HG03342 (cell line): Measurements from ENCODE around the gene DDIT4.

Experiments used
- ATAC-seq: cut with Tn5 transposase; IDR thresholded peaks from one replicate; pipeline ENCODE4 v1.9.1; 2021; ENCODE audit warnings: mild to moderate bottlenecking, moderate library complexity; ENCODE audit not compliant: unreplicated experiment

The DDIT4 gene

DNA sequence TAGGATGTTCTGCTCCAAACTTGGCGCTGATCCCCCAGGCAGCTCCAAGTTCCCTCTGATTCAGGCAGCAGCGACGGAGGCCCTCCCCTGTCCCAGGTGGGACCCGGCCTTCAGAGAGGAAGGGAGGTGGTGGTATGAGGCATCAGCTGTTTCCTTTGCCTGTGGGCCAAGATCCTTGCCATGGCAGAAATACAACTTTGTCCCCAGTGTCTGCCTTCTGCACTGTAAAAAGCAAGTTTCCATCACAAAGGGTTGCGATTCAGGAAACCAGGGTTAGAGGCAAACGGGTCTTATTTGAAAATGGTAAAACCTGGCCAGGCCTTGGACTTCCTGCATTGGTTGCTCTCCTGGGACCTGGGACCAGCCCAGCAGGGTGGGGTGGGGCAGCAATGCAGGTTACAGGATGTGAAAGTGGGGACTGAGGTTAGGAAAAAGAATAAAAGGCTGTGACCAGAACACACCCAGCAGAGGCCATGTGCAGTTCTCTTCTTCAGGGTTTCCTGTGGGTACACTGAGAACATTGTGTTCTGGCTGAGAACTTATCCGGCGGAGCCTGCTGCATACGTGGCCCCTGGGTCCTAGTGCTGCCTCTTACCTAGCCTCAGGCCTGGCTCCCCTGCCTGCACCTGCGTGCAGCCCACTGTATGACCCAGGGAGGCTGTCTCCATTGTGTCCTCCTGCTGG, 25.1 kb upstream of the DDIT4 start:
- peak; percentile 86 for ATAC-seq

DNA sequence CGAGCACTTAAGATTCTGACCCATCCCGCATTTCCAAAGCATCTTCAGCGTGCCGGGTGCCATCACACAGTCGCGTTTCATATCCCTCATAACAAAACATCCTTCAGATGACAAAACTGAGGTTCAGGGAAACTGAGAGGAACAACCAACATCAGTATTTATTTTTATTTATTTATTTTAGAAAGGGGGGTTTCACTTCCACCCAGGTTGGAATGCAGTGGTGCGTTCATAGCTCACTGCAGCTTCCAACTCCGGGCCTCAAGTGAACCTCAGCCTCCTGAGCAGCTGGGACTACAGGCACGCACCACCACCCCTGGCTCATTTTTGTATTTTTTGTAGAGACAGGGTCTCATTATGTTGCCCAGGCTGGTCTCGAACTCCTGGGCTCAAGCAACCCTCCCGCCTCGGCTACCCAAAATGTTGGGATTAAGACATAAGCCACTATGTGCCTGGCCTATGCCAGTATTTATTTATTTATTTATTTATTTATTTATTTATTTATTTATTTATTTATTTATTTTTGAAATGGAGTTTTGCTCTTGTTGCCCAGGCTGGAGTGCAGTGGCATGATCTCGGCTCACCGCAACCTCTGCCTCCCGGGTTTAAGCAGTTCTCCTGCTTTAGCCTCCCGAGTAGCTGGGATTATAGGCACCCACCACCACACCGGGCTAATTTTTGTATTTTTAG, 24.4 kb upstream of the DDIT4 start:
- peak; percentile 28 for ATAC-seq

DNA sequence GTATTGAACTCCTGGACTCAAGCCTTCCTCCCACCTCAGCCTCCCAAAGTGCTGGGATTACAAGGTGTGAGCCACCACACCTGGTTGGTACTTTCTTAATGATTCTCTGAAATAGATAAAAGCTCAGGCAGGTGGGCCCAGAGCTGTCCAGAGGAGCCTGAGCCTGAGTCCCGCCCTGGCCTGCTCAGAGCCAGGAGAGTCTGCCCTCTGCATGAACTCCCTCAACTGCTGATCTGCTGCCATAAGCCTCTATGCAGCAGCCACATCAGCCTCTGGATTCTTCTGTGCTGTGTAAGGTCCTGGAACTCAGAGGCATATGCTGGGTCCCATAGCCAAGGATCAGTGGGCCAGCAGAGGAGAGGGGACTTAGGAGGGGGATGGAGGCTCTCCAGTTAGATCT, 23.1 kb upstream of the DDIT4 start:
- ATAC-seq: no peak

DNA sequence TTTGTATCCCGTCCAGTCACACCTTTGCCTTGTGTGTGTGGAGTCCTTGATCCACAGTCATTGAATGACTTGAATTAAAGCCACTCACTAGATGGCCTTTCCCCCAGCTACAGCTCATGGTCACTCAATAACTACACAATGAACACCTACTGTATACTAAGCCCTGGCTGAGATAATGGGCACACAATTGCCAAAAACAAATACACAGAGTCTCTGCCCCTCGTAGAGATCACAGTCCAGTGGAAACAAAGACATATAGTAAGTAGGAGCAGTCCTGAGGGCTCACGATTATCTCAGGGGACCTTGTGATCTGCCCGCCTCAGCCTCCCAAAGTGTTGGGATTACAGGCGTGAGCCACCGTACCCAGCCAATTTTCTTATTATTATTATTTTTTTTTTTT, 22.1 kb upstream of the DDIT4 start:
- no peak for ATAC-seq

DNA sequence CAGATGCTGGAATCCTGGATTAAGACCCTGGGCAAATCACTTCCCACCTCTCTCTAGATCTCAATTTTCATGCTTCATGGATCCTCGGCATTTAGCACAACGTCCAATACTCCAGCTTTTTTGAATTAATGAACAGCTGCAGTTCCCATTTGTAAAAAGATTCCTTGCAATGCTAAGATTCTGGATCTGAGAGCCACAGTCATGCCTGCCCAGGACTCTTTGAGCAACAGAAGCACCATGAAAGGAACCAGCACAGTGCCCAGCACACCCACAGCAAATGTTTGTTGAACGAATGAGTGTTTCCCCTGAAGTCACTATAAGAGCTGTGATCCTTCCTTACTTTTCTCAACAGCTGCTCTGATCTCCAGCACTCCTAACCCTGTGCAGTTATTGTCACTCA, 20.8 kb upstream of the DDIT4 start:
- ATAC-seq: no peak

DNA sequence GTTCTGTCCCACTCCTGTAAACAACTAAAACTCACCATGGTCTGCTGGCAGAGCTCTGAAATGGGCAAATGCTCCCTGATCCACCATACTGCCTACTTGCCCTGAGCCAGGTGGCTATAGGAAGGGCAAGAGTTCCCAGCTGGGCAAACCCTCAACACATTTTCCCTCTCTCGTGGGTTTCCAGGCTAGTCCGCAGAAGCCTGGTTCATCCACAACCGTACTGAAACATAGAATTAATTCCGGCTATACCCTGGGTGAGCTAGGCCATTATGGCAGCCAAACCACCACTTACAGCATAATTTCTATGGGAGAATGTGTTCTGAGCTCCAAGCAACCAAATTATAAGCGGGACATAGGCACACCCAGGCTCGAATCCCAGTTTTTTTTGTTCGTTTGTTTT, 20.1 kb upstream of the DDIT4 start:
- no peak for ATAC-seq

DNA sequence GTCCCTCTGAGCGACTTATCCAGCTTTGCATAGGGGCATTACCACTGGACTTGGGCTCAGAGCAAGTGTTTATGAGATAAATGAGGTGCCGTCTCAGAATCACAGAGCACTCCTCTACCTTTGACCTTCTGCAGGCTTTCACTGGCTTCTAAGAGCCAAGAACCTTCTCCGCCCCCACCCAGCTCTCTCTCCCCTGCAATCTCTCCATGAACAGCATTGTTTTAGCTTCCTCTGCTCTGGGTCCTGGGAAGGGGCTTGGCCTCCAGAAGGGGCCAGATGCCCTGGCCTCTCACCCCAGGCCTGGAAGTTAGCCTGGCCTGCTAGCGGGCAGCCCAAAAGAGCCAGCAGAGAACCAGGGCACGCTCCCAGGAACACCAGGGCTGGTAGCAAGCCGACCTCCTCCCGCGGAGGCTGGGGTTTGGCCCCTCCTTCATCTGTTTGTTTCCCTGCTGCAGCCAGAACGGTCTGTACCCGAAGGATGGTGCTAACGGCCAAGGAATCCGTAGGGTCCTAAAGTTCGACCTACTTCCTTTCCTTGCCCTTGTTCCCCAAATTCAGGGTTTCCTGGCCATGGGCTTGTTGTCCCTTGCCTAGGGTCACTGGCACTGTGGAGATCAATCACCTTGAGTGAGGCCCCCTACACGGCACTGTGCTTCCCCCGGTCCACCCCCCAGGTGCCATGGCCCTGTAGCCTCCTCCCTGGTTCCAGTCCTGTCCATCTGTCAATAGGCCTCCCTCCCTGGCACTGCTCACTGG, 18.7 kb upstream of the DDIT4 start:
- no peak for ATAC-seq

DNA sequence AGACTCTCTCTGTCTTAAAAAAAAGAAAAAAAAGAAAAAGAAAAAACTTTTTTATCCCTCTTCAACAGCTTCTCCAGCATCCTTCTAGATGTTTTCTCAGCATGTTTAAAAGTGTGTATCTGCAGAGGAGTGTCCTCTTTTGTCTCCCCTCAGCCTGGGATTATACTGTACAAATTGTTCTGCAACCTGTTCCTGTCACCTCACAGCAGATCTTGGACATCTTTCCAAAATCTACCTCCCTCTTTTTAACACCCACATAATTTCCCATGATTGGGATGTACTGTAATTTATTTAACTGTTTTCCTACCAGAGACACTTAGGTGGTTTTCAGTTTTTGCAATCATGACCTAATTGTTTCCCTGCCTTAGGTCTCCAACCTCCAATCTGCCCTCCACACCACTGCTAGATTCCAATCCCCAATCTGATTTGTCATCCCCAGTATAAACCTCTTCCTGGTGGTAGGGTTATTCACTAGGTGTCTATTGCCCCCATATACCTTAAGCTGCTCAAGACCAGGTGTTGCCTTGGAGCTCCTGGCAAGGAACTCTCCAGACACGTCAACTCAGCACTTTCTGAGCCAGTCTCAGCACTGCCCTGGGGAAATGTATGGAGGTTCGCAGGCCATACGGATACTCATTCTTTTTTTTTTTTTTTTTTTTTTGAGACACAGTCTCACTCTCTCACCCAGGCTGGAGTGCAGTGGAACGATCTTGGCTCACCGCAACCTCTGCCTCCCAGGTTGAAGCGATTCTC, 17.6 kb upstream of the DDIT4 start:
- ATAC-seq: no peak

DNA sequence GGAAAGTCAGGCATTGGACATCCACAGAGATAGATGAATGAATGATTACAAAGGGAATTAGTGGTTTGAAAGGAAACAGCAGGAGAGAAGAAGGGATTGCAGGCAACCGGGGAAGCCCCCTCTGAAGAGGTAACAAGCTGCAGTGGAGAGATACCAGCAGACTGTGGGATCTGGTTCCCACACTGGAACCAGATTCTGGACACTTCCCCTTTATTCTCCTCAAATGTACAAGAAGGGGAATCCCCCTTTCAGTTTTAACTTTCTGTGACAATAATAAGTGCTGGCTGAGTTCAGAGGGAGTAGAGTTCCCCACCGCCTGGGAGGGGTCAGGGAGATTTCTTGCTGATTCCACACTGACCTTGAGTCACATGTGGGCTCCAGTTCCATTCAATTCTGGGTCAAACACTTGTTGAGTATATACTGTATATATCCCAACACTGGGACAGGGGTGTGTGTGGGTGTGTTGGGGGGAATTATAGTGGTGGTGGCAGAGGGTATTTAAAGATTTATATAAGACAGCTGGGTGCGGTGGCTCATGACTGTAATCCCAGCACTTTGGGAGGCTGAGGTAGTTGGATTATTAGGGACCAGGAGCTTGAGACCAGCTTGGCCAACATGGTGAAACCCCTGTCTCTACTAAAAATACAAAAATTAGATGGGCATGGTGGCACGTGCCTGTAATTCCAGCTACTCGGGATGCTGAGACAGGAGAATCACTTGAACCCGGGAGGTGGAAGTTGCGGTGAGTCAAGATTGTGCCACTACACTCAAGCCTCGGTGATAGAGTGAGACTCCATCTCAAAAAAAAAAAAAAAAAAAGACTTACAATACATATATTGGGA, 16.5 kb upstream of the DDIT4 start:
- no peak for ATAC-seq

DNA sequence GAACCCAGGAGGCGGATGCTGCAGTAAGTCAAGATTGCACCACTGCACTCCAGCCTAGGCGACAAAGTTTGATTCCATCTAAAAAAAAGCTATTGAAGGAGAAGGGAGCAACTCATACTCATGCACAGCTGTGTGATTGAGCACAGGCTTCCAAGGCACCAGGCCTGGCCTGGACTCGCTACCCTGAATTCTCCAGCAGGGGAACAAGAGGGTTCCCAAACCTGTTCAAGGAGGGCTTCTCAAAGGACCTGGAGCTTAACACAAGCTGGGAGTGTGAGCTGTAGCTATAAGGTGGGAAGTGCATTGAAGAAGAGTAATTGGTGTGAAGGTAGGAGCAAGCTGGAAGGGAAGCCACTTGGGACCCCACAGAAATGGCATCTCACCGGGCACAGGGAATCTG, 15.1 kb upstream of the DDIT4 start:
- ATAC-seq: no peak

DNA sequence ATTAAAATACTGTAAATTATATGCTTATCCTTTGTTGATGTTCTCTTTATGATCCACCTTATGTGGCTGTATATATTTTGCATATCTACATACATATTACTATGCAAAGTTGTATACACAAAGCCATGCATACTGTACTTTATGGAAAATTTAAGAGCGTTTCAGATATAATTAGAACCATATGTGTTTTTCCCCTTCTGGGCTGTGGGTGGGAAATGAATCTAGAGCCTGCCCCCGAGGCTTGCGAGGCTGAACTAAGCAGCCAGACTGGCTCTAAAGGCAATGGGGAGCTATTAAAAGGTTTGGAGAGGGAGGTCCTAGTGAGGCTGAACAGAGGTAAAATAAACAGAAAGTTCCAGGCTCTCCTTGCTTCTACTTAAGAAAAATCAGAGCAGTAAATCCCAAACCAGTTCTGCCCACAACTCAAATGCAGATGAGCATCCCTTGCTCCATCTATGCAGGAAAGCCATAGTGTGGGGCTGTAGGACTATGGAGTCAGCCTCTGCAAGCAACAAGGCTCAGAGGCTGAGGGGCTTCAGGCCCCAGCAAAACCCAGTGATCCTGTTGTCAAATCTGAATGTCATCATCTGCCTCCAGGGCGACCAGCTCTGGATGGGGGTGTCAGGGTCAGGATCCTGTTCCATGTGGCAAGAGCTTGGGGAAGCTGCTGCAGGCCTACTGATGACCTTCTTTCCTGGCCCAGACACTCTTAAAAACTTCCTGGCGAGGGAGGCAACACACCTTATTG, 14.1 kb upstream of the DDIT4 start:
- ATAC-seq: no peak

DNA sequence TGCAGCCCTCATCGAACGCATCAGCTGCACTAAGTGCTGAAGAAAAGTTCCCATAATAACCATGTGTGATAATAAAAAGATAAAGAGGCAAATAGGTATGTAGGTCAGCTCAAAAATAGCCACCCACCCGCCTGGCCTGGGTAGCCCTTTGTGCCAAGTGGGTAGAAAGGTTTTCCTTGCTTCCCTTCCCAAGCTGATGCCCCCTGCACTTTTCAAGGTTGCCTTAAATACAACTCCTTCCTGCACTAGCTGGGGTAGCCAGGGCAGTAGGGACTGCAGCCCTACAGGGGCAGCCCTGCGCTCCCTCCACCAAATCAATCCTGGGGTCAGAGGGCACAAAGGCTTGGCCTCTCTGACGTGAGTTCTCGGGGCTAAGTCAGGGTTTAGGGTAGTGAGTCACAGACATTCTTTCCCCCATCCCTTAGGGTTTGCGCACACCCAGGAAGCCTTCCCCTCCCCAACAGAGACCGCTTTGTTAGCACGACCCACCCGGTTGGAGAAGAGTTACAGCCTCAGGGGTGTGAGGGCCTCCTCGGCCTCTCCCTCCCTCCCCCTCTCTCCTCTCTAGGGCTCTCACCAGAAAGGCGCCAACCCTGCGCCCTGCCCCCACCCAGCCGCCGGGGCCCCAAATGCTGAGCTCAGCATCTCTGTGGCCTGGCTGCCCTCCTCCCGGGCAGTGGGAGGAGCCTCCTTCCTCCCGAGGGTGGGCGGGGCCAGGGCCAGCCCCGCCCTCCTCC, 13.3 kb upstream of the DDIT4 start:
- ATAC-seq: peak; percentile 52

DNA sequence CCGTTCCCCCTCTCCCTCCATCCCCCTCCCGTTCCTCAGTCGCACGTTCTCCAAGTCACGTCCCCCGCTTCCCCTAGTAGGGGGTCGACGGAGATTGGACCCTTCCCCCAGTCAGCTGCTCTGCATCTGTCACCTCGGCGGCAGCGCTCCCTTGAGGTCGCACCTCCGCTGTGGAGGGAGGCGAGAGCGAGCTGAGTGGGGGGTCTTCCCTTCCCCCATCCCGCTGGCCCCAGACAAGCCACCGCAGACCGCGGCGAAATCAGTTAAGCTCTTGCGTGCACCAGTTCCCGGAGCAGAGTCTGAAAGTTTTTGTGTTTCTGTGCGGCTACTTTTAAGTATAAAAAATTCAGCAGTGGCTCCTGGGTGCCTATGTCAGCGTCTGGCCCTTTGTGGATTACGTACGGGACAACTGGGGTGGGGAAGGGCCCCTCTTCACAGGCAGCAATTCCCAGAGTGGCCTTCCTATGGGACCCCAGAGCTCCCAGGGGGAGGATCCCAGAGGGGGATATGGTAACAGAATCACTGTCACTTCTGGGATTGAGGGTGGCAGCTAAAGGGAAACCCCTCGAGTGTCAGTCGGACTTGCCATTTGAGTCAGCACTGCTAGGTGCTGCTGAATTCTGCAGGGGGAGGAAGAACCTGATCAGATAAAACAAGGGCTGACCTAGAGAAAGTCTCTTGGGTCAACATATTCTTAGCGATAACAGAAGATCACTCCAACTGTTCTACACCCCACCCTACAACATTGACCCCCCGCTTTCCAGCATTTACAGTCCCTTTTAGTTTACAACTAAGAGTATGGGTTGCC, 12.5 kb upstream of the DDIT4 start:
- peak; percentile 57 for ATAC-seq

DNA sequence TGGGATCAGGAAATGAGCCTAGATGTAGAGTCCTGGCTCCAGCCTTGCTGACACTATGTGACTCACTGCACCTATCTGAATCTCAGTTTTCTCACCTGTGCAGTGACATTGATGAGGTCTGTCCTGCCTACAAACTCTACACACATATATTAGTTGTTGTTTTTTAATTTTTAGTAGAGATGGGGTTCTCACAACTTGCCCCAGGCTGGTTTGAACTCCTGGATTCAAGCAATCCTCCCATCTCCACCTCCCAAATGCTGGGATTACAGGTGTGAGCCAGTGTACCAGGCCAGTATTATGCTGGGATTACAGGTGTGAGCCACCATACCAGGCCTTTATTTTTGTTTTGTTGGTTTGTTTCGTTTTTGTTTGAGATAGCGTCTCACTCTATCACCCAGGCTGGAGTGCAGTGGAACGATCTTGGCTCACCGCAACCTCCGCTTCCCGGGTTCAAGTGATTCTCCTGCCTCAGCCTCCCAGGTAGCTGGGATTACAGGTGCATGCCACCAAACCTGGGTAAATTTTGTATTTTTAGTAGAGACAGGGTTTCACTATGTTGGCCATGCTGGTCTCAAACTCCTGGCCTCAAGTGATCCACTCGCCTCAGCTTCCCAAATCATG, 11.8 kb upstream of the DDIT4 start:
- ATAC-seq: peak; percentile 9

DNA sequence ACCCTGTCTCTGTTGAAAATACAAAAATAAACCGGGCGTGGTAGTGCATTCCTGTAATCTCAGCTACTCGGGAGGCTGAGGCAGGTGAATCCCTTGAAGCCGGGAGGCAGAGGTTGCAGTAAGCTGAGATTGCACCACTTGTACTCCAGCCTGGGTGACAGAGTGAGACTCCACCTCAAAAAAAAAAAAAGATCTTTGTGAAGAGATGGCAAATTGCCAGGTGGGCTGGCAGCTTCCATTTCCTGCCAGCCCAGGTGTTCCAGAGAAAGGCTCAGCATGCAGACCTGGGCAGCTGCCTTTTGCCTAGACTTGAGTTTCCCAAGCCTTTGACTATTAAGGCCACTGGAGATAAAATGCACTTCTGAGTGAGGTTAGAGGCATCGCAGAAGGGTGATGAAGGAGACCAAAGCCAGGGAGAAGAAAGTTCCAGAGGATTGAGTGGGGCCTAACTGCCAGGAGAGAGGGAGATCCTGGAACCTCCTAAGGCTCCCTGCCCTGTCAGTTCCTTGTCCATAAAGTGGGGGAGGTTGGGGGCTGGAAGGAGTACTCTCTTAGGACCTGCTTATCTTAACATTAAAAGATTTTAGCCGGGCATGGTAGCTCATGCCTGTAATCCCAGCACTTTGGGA, 10.0 kb upstream of the DDIT4 start:
- ATAC-seq: no peak

DNA sequence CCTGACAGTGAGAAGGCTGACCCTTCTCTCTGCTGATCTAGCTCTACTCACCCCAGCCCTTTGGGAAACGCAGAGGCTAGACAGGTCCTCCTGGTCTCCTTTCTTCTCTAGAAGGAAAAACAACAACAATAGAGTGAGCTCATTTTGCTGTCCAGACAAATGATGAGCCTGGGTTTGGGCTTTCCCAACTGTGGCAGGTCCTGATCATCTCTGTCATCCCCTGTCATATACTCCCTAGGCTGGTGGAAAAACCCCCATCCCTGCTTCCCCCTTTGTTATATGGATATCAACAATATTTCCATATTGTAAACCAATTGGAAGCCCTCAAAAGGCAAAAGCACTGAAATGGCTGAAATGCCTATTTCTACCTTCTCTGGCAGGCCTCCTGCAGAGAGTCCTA, 9.2 kb upstream of the DDIT4 start:
- no peak for ATAC-seq

DNA sequence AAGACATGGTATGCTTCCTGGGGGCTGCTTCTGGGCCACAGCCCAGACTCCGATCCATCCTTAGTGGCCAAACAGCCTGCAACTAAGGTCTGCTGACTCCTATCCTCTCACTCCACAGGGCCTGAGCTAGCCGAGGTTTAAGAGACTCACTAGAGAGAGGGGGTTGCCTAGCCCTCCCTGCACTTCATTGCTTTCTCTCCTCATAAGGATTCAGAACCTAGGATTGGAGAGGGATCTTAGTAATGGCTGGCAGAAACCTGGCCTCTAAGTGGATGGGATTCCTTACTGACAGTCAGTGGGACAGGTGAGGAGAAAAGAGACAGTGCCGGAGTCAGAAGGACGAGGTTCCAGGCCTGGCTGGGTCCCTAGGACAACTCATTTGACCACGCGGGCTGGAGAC, 8.2 kb upstream of the DDIT4 start:
- no peak for ATAC-seq
